ENCODE data around the gene WIPI1. TPM values are rescaled to one million over a fixed set of nuclear protein-coding genes. Genes with fewer than 3 reads are reported as not detected.
A peak's percentile ranks its signal among the peaks of the same experiment; 100 is the strongest.

WIPI1 gene
- total and polyA plus RNA-seq, 3 donors from 2014 or later: 25.4 to 38.3 (median 26.8) TPM

- no peak overlapping the region for H3K27ac ChIP-seq
- WGBS, 2 donors: 56 to 71% methylated on average over 6 of the region's 6 CpGs
- no peaks in the 10 kb centered on the region for H3K27me3 ChIP-seq
- TF ChIP-seq POLR2A (IDR thresholded peaks at IDR 0.05): no peak
- TF ChIP-seq CTCF (IDR thresholded peaks at IDR 0.05): no peak
- peaks cover 5% of the 10 kb centered on the region for H3K4me1 ChIP-seq
- intact Hi-C loops (cut with DNase I; ENCODE audit: low total_unique reads): no loop called here
- DNase-seq: no peak
- no peaks in the 10 kb centered on the region for H3K9me3 ChIP-seq
- no peaks in the 10 kb centered on the region for H3K36me3 ChIP-seq (ENCODE audit: low read depth, missing control alignments)
- no peak overlapping the region for H3K4me3 ChIP-seq
These were observed 4.5 kb downstream of the WIPI1 start for GRCh38 chr17:68452724-68453290.

- TF ChIP-seq CTCF (IDR thresholded peaks at IDR 0.05) (no peak), POLR2A (IDR thresholded peaks at IDR 0.05) (no peak)
- H3K4me3 ChIP-seq: no peak overlapping the region
- no peak for DNase-seq
- 73 to 76% methylated on average over 5 of the region's 5 CpGs for WGBS, 2 donors
- no peaks in the 10 kb centered on the region for H3K36me3 ChIP-seq (ENCODE audit: low read depth, missing control alignments)
- H3K9me3 ChIP-seq: no peaks in the 10 kb centered on the region
- no peaks in the 10 kb centered on the region for H3K27me3 ChIP-seq
- intact Hi-C loops (cut with DNase I; ENCODE audit: low total_unique reads): no loop called here
- H3K27ac ChIP-seq: peak overlapping the region in 1 of 2 donors; percentile 39
- H3K4me1 ChIP-seq: peaks cover 5% of the 10 kb centered on the region
These were observed 5.5 kb downstream of the WIPI1 start for GRCh38 chr17:68451670-68452354.

GRCh38 chr17:68450801-68451200, 6.5 kb downstream of the WIPI1 start:
- peaks cover 5% of the 10 kb centered on the region for H3K4me1 ChIP-seq
- no peaks in the 10 kb centered on the region for H3K36me3 ChIP-seq (ENCODE audit: low read depth, missing control alignments)
- H3K27me3 ChIP-seq: no peaks in the 10 kb centered on the region
- WGBS, 2 donors: 92 to 96% methylated on average over 11 to 14 of the region's 14 CpGs
- intact Hi-C loops (cut with DNase I; ENCODE audit: low total_unique reads): no loop called here
- TF ChIP-seq CTCF (IDR thresholded peaks at IDR 0.05) (no peak), POLR2A (IDR thresholded peaks at IDR 0.05) (no peak)
- H3K27ac ChIP-seq: no peak overlapping the region
- H3K4me3 ChIP-seq: no peak overlapping the region
- no peak for DNase-seq
- no peaks in the 10 kb centered on the region for H3K9me3 ChIP-seq

GRCh38 chr17:68450391-68450790, 6.9 kb downstream of the WIPI1 start:
- Histone ChIP-seq H3K9me3 (no peaks in the 10 kb centered on the region), H3K4me1 (peaks cover 5% of the 10 kb centered on the region), H3K4me3 (no peak overlapping the region), H3K36me3 (ENCODE audit: low read depth, missing control alignments) (no peaks in the 10 kb centered on the region), H3K27me3 (no peaks in the 10 kb centered on the region), H3K27ac (no peak overlapping the region)
- DNase-seq: no peak
- intact Hi-C loops (cut with DNase I; ENCODE audit: low total_unique reads): no loop called here
- TF ChIP-seq POLR2A (IDR thresholded peaks at IDR 0.05): no peak
- no peak for TF ChIP-seq CTCF (IDR thresholded peaks at IDR 0.05)
- 80 to 82% methylated on average over 6 to 8 of the region's 8 CpGs for WGBS, 2 donors

All from testis (tissue), 3 donors.